ENCODE measurements around the gene MPI. TPM values are rescaled to one million over a fixed set of nuclear protein-coding genes. Genes with fewer than 3 reads are reported as not detected.
A peak's percentile ranks its signal among the peaks of the same experiment; 100 is the strongest.

MPI gene
- 10 to 100 TPM; 41.1 to 88.3 (median 69.1) TPM for polyA plus RNA-seq
- long read RNA-seq, donor 1 = 0 reads
- long read RNA-seq, donor 2, full-length matches to known transcripts = 12 of 12 reads
- long read RNA-seq, donor 2, partial matches to known transcripts = 0 of 12 reads
- long read RNA-seq, donor 2, other reads (novel, unspliced or antisense) = 0 of 12 reads
- long read RNA-seq, donor 3, full-length matches to known transcripts = 14 of 14 reads
- long read RNA-seq, donor 3, partial matches to known transcripts = 0 of 14 reads
- long read RNA-seq, donor 3, other reads (novel, unspliced or antisense) = 0 of 14 reads
- long read RNA-seq, donor 4, full-length matches to known transcripts = 2 of 2 reads
- long read RNA-seq, donor 4, partial matches to known transcripts = 0 of 2 reads
- long read RNA-seq, donor 4, other reads (novel, unspliced or antisense) = 0 of 2 reads
- long read RNA-seq, donor 5, transcript MPI-214 (1 exons, 2,795 nt) = major isoform, 8 of 8 reads
- long read RNA-seq, donor 5, partial matches to known transcripts = 0 of 8 reads
- long read RNA-seq, donor 5, other reads (novel, unspliced or antisense) = 0 of 8 reads
- long read RNA-seq, donor 6, full-length matches to known transcripts = 13 of 13 reads
- long read RNA-seq, donor 6, partial matches to known transcripts = 0 of 13 reads
- long read RNA-seq, donor 6, other reads (novel, unspliced or antisense) = 0 of 13 reads
- long read RNA-seq, donor 7, full-length matches to known transcripts = 23 of 23 reads
- long read RNA-seq, donor 7, partial matches to known transcripts = 0 of 23 reads
- long read RNA-seq, donor 7, other reads (novel, unspliced or antisense) = 0 of 23 reads
- long read RNA-seq, donor 8, partial matches to known transcripts = 0 of 2 reads
- long read RNA-seq, donor 8, other reads (novel, unspliced or antisense) = 0 of 2 reads
- long read RNA-seq, donor 9, partial matches to known transcripts = 0 of 5 reads
- long read RNA-seq, donor 9, other reads (novel, unspliced or antisense) = 0 of 5 reads
- long read RNA-seq, donor 10, full-length matches to known transcripts = 24 of 24 reads
- long read RNA-seq, donor 10, partial matches to known transcripts = 0 of 24 reads
- long read RNA-seq, donor 10, other reads (novel, unspliced or antisense) = 0 of 24 reads

DNA sequence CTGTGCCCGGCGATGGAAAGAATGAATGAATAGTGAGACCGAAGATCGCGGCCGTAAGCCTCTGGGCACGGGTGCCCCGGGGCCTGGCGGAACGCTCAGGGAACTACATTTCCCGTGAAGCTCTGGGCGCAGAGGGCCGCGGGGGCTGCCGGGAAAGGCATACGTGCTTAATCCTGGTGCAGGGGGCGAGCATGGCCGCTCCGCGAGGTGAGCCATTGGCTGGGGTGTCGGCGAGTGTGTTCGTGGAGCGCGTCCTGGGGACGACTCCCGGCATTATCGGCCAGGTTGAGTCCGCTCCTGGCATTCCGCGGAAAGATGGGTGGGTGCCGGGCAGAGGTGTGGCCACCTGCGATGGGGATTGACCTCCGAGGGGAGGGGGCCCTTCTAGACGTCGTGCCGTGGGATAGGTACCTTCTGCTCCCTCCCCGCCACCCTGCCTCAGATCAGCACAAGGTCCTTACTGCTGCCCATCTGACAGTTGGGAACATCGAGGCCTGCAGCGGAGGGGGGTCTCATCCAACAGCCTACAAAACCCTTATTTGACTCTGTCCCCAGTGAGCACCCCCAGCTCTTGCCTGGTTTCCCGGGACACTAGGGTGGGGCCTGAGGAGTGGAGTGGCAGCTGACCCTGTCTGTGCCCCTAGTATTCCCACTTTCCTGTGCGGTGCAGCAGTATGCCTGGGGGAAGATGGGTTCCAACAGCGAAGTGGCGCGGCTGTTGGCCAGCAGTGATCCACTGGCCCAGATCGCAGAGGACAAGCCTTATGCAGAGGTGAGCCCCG is at the start of gene MPI:
MPI (plus strand) TSS at position 160 of the 782 bp plus-strand sequence; CDS start at position 192, 32 bp downstream.
- Histone ChIP-seq H3K4me1 (ENCODE audit: control insufficient read depth in 3 of 3, insufficient read depth in 2 of 3, low read depth in 1 of 3, low read length in 2 of 3) (peaks cover 2 to 38% (median 4%) of the 10 kb centered on the region in 3 donors), H3K27ac (ENCODE audit: low read depth in 1 of 3, low read length in 2 of 3) (peak within 1 kb of the TSS; percentile 70 to 88 (median 86)), H3K4me3 (ENCODE audit: low read depth in 1 of 3, low read length in 3 of 3) (peak within 1 kb of the TSS; percentile 60 to 73 (median 72)), H3K36me3 (ENCODE audit: control insufficient read depth in 3 of 3, insufficient read depth in 2 of 3, low read depth in 1 of 3, low read length in 3 of 3) (peaks cover 0 to 37% (median 0%) of the 10 kb centered on the region in 3 donors), H3K9me3 (ENCODE audit: control insufficient read depth in 2 of 2, insufficient read depth in 1 of 2, low read depth in 1 of 2, low read length in 1 of 2) (no peaks in the 10 kb centered on the region), H3K27me3 (ENCODE audit: control insufficient read depth in 3 of 3, insufficient read depth in 3 of 3, low read length in 3 of 3) (no peaks in the 10 kb centered on the region)
- WGBS, 3 donors = 2 to 3% (median 2%) methylated on average over 41 to 47 of the region's 47 CpGs
- DNase-seq (peak; percentile 87 to 94), FAIRE-seq (no peak)

DNA sequence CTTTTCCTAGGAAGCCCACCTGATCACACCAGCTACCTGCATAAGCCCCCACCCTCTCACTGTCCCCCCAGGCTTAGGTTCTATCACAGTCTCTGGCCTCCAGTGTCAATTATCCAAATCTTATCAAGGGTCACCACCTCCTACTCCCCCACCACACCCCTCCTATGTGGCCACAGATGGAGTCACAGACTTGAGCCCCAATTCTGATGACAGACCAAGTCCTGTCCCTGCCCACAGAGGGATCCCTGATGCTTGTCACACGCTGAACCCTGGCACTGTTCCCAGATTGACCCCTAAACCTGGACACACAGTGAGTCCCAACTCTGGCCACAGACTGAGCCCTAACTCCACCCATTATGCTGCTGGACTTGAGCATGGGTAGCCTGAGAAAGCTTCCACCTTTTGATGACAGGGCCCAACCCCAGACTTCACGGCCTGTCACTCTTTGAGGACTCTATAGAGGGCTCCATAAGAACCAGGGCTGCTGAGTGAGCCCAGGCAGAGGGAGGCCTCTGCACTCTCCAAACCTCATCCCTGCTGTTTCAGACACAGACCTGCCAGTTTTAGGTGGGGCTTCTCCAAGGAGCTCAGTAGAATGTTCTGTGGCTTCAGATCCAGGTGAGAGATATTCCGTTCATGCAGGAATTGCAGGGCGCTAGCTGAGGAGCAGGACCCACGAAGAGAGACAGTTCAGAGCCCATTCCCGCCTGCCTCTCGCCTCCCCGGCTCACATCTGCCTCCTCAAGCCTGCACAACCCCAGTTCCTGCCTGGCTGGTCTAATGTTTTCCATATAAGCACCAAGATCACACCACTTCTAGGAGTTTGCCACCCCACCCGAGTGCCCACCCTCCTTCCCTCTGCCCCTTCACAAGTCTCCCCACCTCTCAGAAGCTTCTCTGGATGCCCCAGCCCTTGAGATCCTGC is 48.7 kb upstream of the MPI start:
- DNase-seq = peak in 1 of 2 donors; percentile 47
- Histone ChIP-seq H3K4me1 (ENCODE audit: control insufficient read depth in 3 of 3, insufficient read depth in 2 of 3, low read depth in 1 of 3, low read length in 2 of 3) (peaks cover 2 to 44% (median 4%) of the 10 kb centered on the region in 3 donors), H3K27me3 (ENCODE audit: control insufficient read depth in 3 of 3, insufficient read depth in 3 of 3, low read length in 3 of 3) (no peaks in the 10 kb centered on the region), H3K4me3 (ENCODE audit: low read depth in 1 of 3, low read length in 3 of 3) (peak overlapping the region in 2 of 3 donors; percentile 71 to 98), H3K27ac (ENCODE audit: low read depth in 1 of 3, low read length in 2 of 3) (peak overlapping the region in 2 of 3 donors; percentile 12 to 23), H3K9me3 (ENCODE audit: control insufficient read depth in 2 of 2, insufficient read depth in 1 of 2, low read depth in 1 of 2, low read length in 1 of 2) (no peaks in the 10 kb centered on the region), H3K36me3 (ENCODE audit: control insufficient read depth in 3 of 3, insufficient read depth in 2 of 3, low read depth in 1 of 3, low read length in 3 of 3) (peaks cover 2 to 82% (median 12%) of the 10 kb centered on the region in 3 donors)
- WGBS, 3 donors = 40 to 71% (median 53%) methylated on average over 8 to 9 of the region's 9 CpGs
- no peak for FAIRE-seq

GRCh38 chr15:74841891-74842373 is 47.9 kb upstream of the MPI start:
- FAIRE-seq (no peak), DNase-seq (peak; percentile 67 to 79)
- no peaks in the 10 kb centered on the region for H3K27me3 ChIP-seq (ENCODE audit: control insufficient read depth in 3 of 3, insufficient read depth in 3 of 3, low read length in 3 of 3)
- H3K36me3 ChIP-seq (ENCODE audit: control insufficient read depth in 3 of 3, insufficient read depth in 2 of 3, low read depth in 1 of 3, low read length in 3 of 3) = peaks cover 2 to 80% (median 8%) of the 10 kb centered on the region in 3 donors
- peaks cover 2 to 44% (median 4%) of the 10 kb centered on the region in 3 donors for H3K4me1 ChIP-seq (ENCODE audit: control insufficient read depth in 3 of 3, insufficient read depth in 2 of 3, low read depth in 1 of 3, low read length in 2 of 3)
- H3K4me3 ChIP-seq (ENCODE audit: low read depth in 1 of 3, low read length in 3 of 3) = peak overlapping the region in 2 of 3 donors; percentile 71 to 98
- no peaks in the 10 kb centered on the region for H3K9me3 ChIP-seq (ENCODE audit: control insufficient read depth in 2 of 2, insufficient read depth in 1 of 2, low read depth in 1 of 2, low read length in 1 of 2)
- WGBS, 3 donors = 25 to 66% (median 63%) methylated on average over 12 to 14 of the region's 14 CpGs
- H3K27ac ChIP-seq (ENCODE audit: low read depth in 1 of 3, low read length in 2 of 3) = peak overlapping the region; percentile 34 to 97 (median 87)

DNA sequence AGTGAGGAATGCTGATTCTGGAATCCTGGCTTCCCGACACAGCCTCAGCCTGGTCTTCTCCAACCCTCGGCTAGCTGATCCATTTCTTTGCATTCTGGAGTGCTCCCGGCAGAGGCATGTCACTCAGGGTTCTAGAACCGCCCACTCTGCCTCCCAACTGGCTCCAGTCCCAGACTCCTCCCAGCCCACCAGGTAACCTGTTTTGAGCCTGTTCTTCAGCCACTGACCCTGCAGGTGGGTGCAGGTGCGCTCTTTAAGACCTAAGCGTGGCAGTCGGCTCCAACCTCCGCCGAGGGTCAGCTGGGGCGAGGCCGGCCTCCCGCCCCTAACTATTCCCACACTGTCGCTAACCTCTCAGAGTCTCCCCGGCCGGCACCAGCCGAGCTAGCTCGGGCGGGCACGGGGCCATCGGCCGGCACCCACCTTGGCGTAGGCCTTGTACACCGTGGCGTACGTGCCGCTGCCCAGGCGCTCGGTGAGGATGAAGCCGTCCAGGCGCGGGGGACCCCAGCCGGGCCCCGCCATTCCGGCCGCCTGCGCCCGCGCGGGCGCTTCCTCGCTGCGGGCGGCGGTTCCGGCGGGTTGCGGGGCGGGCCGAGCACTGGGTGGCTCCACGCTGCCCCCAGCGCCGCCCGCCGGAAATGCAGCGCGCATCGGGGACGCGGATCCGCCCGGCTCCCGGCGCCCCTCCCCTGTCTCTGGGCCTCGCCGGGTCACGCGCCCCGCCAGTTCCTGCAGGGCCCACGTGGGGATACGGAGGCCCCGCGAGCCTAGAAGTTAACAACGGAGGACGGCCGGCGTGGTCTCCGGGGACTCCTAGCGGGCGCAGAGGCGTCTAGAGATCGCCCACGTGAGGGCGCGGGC is 47.0 kb upstream of the MPI start, which contains the start of gene ULK3:
ULK3 (minus strand) TSS at position 576 of the 864 bp plus-strand sequence; CDS start at position 525, 51 bp downstream.
- DNase-seq (peak; percentile 93 to 96), FAIRE-seq (no peak)
- H3K9me3 ChIP-seq (ENCODE audit: control insufficient read depth in 2 of 2, insufficient read depth in 1 of 2, low read depth in 1 of 2, low read length in 1 of 2) = no peaks in the 10 kb centered on the region
- WGBS, 3 donors = 0 to 1% (median 1%) methylated on average over 63 to 84 of the region's 84 CpGs
- H3K4me1 ChIP-seq (ENCODE audit: control insufficient read depth in 3 of 3, insufficient read depth in 2 of 3, low read depth in 1 of 3, low read length in 2 of 3) = peaks cover 2 to 44% (median 4%) of the 10 kb centered on the region in 3 donors
- peaks cover 8 to 80% (median 11%) of the 10 kb centered on the region in 3 donors for H3K36me3 ChIP-seq (ENCODE audit: control insufficient read depth in 3 of 3, insufficient read depth in 2 of 3, low read depth in 1 of 3, low read length in 3 of 3)
- H3K27ac ChIP-seq (ENCODE audit: low read depth in 1 of 3, low read length in 2 of 3) = peak within 1 kb of the TSS; percentile 79 to 97 (median 87)
- peak within 1 kb of the TSS; percentile 71 to 98 (median 82) for H3K4me3 ChIP-seq (ENCODE audit: low read depth in 1 of 3, low read length in 3 of 3)
- no peaks in the 10 kb centered on the region for H3K27me3 ChIP-seq (ENCODE audit: control insufficient read depth in 3 of 3, insufficient read depth in 3 of 3, low read length in 3 of 3)

DNA sequence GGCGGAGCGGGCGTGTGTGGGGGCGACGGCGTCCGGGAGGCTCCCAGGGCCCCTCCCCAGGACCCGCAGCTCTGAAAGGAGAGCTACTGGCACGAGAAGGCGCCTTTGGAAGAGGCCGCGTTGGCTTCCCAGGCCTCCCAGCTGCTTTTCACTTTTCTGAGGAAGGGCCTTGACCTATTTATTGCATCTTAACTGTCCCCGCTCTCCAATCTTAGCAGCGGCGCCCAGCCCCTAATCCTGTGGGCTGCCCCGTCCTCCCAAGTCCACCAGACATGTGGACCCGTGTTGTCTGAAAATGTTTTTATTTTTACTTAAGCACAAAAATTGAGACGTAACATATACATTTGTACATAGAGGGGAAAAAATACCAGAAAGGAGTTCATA is 46.4 kb upstream of the MPI start:
- FAIRE-seq = no peak
- Histone ChIP-seq H3K27ac (ENCODE audit: low read depth in 1 of 3, low read length in 2 of 3) (peak overlapping the region; percentile 54 to 89 (median 86)), H3K36me3 (ENCODE audit: control insufficient read depth in 3 of 3, insufficient read depth in 2 of 3, low read depth in 1 of 3, low read length in 3 of 3) (peaks cover 6 to 80% (median 16%) of the 10 kb centered on the region in 3 donors), H3K4me1 (ENCODE audit: control insufficient read depth in 3 of 3, insufficient read depth in 2 of 3, low read depth in 1 of 3, low read length in 2 of 3) (peaks cover 2 to 44% (median 4%) of the 10 kb centered on the region in 3 donors), H3K27me3 (ENCODE audit: control insufficient read depth in 3 of 3, insufficient read depth in 3 of 3, low read length in 3 of 3) (no peaks in the 10 kb centered on the region), H3K4me3 (ENCODE audit: low read depth in 1 of 3, low read length in 3 of 3) (peak overlapping the region; percentile 30 to 47 (median 36)), H3K9me3 (ENCODE audit: control insufficient read depth in 2 of 2, insufficient read depth in 1 of 2, low read depth in 1 of 2, low read length in 1 of 2) (no peaks in the 10 kb centered on the region)
- 13 to 19% (median 16%) methylated on average over 16 to 18 of the region's 18 CpGs for WGBS, 3 donors
- no peak for DNase-seq

- H3K9me3 ChIP-seq (ENCODE audit: control insufficient read depth in 2 of 2, insufficient read depth in 1 of 2, low read depth in 1 of 2, low read length in 1 of 2) = no peaks in the 10 kb centered on the region
- 39 to 55% (median 51%) methylated on average over 12 of the region's 12 CpGs for WGBS, 3 donors
- H3K36me3 ChIP-seq (ENCODE audit: control insufficient read depth in 3 of 3, insufficient read depth in 2 of 3, low read depth in 1 of 3, low read length in 3 of 3) = peaks cover 11 to 80% (median 20%) of the 10 kb centered on the region in 3 donors
- FAIRE-seq (no peak), DNase-seq (no peak)
- no peak overlapping the region for H3K4me3 ChIP-seq (ENCODE audit: low read depth in 1 of 3, low read length in 3 of 3)
- no peaks in the 10 kb centered on the region for H3K27me3 ChIP-seq (ENCODE audit: control insufficient read depth in 3 of 3, insufficient read depth in 3 of 3, low read length in 3 of 3)
- H3K4me1 ChIP-seq (ENCODE audit: control insufficient read depth in 3 of 3, insufficient read depth in 2 of 3, low read depth in 1 of 3, low read length in 2 of 3) = peaks cover 2 to 44% (median 4%) of the 10 kb centered on the region in 3 donors
- peak overlapping the region in 2 of 3 donors; percentile 86 to 89 for H3K27ac ChIP-seq (ENCODE audit: low read depth in 1 of 3, low read length in 2 of 3)
These were observed 45.9 kb upstream of the MPI start for GRCh38 chr15:74843891-74844299.
